Posterior cingulate gyrus (tissue), 11 donors: ENCODE data around the gene HMCES.

Source experiments
- DNase-seq, 10 donors: peaks; one replicate each; pipeline versions ENCODE4 v3.0.0 to v3.0.0-alpha.2; 2020 to 2021; ENCODE audit warnings: mixed read lengths in 3 of 10
- intact Hi-C: fragments of 100-400 bp; cut with DNase I; formaldehyde crosslinking; loops from one replicate; pipeline ENCODE4 v1.15.1; 2023

HMCES gene

GRCh38 chr3:129289201-129289921 is 10.7 kb downstream of the HMCES start:
- no peak for DNase-seq
- intact Hi-C loops = no loop called here

- DNase-seq = no peak
- intact Hi-C loops = no loop called here
Observed at GRCh38 chr3:129291236-129291886, 12.7 kb downstream of the HMCES start.

GRCh38 chr3:129295286-129295685 is 16.6 kb downstream of the HMCES start:
- DNase-seq = no peak
- intact Hi-C loops = no loop called here

DNA sequence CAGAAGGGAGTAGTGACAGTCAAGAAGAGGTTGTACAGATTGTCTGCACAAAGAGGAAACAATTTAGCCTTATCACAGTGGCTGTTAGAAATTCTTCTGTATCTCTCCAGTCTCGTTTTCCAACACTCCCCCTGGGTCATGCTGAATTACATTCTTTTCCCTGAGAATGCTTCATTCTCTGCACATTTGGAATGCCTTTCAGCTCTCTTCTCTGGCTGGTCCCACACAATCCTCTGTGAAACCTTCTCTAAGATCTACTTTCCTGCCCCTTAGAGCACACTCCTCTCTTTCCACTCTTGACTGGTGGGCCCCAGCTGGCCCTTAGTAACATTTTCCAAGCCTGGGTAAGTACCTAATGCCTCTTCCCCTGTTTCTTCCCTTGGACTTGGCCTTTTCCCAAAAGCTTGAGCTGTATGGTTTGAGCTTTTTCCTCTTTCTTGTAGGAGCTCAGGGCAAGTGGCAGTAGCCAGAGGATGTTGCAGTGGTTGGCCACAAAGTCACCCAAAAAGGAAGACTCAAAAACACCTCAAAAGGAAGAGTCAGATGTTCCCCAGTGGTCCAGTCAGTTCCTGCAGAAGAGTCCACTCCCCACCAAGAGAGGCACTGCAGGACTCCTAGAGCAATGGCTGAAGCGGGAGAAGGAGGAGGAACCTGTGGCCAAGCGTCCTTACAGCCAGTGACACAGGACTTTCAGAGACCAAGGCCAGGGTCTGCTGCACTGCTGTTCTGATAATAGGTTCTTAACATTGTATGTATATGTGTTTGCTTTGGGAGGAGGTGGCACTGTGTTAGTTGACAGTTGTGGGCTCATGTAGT is 25.7 kb downstream of the HMCES start:
- peak in 1 of 10 donors; percentile 48 for DNase-seq
- intact Hi-C loops = no loop called here

- no peak for DNase-seq
- intact Hi-C loops = no loop called here
Observed at GRCh38 chr3:129304962-129305222, 26.2 kb downstream of the HMCES start.

DNA sequence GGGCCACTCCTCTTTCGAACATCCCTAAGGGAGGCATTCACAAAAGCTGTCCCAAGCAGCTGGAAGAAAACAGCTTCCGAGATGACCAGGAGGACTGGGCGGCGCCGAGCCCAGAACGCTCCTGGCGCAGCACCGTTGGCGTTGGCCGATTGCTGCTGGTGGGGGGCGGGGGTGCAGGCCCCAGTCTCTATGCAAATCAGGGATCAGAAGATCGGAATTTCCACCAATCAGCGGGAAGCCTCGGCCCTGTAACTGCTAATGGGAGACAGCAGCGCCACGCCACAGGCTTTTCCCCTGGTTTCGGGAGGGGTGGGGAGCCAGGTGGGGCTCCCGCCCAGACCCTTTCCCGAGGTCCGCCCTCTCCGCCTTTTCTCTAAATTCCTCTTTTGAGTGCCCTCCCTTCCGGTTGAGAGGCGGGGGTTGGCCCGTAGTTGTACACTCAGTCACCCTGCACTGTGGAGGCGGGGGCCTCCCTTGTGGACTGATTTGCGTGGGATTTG is 27.0 kb downstream of the HMCES start:
- DNase-seq = peak in 9 of 10 donors; percentile 46 to 91 (median 52)
- intact Hi-C loops = no loop called here

DNA sequence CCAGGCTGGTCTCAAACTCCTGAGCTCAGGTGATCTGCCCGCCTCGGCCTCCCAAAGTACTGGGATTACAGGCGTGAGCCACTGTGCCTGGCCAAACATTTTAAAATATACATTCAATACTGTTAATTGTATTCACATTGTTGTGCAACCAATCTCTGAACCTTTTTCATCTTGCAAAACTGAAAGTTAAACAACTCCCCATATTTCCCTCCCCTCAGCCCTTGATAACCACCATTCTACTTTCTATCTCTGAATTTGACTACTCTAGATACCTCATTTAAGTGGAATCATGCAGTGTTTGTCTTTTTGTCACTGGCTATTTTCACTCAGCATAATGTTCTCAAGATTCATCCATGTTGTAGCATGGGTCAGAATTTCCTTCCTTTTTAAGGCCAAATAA is 30.0 kb downstream of the HMCES start:
- DNase-seq = no peak
- intact Hi-C loops = no loop called here

- intact Hi-C loops = no loop called here
- DNase-seq = no peak
Observed at GRCh38 chr3:129310111-129311011, 31.7 kb downstream of the HMCES start.

- intact Hi-C loops = no loop called here
- DNase-seq = peak in 1 of 10 donors; percentile 27
Observed at GRCh38 chr3:129311054-129311902, 32.6 kb downstream of the HMCES start.

DNA sequence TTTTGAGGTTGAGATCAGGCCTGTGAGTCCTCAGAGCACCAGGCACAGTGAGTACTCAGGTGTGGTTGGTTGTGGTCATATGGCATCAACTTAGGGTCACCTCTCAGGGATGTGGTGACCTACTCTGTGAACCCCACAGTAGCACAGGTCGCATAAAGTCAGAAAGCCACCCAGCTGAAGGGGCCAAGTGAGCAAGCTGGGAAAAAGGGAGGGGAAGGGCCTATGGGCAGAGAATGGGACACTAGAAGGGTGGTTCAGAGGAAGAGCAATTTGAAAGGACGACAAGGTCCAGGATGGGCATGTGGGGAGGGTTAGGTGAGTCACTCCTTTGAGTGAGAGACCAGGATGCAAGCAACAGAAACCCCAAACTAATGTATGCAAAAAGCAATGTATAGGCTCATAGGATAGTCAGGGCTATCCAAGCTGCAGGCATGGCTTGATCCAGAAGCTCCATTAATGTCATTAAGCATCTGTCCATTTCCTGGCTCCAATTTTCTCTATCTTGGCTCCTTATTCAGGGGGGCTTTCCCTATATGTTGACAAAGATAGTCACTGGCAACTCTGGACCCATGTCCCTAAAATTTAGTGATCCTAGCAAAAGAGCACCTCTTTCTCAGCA is 33.5 kb downstream of the HMCES start:
- no peak for DNase-seq
- intact Hi-C loops = no loop called here

- intact Hi-C loops = no loop called here
- no peak for DNase-seq
Observed at GRCh38 chr3:129312671-129313414, 34.2 kb downstream of the HMCES start.

GRCh38 chr3:129313415-129313664 is 34.7 kb downstream of the HMCES start:
- intact Hi-C loops = no loop called here
- no peak for DNase-seq

DNA sequence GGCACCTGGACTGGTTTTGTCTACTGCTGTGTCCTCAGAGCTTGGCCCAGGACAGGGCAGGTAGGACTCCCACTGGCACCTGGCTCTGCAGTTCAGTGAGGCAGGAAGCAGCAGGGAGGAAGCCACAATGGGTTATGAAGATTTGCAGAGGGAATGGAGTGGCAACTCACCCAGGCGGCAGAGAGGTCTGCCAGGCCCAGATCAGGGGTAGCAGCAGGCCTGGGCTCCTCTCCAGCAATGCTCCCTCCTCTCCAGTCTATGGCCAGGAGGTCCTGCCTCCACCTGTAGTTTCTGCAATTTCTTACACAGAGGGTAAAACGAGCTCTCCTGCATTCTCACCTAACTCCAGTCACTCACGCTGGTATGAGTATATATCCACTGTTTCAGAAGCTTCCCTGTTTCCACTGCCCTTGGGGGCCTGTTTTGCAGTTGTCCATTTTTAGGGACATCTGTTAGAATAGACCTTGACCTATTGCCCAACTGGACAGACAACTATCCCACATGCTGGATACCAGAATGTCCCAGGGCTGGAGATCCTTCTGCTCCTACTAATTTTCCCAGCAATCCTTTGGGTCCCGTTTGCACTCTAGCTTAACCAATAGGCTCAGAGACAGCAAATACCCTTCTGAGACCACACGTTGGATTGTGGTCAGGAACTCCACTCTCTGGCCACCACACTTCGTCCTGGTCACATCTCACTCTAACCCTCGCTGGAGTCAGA is 35.2 kb downstream of the HMCES start:
- DNase-seq = no peak
- intact Hi-C loops = loop anchor here (2.0 kb wide), 1 partner anchor 33 kb away; no protein-coding TSS in a partner anchor

GRCh38 chr3:129314386-129315222 is 35.9 kb downstream of the HMCES start:
- DNase-seq = peak; percentile 73 to 98 (median 86)
- intact Hi-C loops = loop anchor here (2.0 kb wide), 1 partner anchor 34 kb away; no protein-coding TSS in a partner anchor

DNA sequence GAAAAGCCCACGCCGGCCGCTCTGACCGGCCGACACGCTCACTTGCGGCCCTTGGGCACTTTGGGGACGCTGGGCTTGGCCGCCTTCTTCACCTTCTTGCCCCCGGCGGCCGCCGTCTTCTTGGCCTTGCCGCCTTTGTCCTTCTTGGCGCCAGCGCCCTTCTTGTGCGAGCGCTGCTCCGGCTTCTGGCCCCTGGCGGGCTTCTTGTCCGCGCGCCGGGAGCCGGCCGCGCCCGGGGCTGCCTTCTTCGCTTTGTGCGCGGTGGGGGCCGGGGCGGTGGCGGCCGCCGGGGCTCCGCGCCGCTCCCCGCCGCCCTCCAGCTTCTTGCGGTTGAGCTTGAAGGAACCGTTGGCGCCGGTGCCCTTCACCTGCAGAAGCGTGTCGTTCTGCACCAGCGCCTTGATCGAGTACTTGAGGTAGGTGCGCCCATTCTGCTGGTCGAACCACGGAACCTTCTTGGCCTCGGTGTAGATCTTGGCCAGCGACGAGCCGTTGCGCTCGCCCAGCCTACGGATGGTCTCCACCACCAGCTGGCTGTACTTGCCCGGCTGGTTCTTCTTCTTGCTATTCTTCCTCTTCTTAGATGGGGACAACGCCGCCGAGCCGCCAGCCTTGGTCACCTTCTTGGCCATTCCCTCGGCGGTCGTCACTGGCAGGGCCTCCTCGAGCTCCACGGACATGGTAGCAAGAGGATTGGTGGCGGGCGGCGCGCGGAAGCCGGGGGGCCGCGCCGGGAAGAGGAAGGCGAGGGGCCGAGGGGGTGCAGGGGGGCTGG is 36.7 kb downstream of the HMCES start:
- intact Hi-C loops = loop anchor here (2.0 kb wide), 1 partner anchor 35 kb away; no protein-coding TSS in a partner anchor
- DNase-seq = peak in 7 of 10 donors; percentile 22 to 89 (median 37)

GRCh38 chr3:129315998-129316247 is 37.3 kb downstream of the HMCES start:
- intact Hi-C loops = loop anchor here (2.0 kb wide), 1 partner anchor 35 kb away; no protein-coding TSS in a partner anchor
- DNase-seq = no peak
